Activated CD4-positive, alpha-beta T cell treated with anti-CD3 and anti-CD28 coated beads for 4 hours (primary cell): Measurements from ENCODE around the gene ATP12A.

ENCODE experiments used
- DNase-seq, 2 donors: peaks; one replicate each; pipeline ENCODE4 v3.0.0-alpha.2; 2020

Gene ATP12A

DNA sequence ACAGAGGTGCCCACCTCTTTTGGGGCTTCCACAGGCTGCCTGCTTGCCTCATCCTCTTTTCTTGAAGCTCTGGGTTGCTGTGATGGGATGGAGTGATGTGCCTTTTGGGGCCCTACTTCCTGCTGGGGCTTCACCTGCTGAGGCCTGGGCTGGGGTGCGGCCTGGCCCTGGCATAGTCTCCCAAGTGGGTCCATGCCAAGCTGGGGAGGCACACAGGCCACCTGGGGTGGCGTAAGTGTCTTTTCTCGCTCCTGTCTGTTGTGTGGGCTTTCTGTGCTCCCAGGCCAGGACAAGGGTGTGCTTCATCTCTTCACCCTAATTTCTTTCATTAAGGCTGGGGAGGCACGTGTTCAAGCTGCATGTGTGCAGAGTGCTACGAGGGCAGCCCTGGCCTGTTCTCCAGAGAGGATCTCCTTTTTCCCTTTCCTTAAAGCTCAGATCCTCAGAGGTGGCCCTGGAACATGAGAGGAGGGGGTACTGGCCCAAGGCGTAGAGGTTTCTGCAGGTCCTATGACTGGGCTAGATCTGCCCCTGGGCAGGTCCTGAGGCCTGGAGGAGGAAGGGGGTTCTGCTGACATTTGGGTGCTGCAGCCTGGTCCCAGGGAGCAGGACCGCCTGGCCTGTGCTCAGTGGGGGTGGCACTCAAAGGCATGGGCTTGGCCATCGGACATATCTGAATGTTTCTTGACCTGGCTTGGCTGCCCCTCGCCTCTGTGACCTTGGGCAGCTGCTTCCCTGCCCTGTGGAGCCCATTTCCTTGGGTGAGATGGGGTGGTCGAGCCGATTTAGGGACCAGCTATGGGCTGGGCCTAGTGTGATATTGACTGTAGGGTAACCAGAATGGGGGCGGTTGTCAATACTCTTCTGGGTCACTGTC is 60.0 kb downstream of the ATP12A start:
- no peak for DNase-seq

DNA sequence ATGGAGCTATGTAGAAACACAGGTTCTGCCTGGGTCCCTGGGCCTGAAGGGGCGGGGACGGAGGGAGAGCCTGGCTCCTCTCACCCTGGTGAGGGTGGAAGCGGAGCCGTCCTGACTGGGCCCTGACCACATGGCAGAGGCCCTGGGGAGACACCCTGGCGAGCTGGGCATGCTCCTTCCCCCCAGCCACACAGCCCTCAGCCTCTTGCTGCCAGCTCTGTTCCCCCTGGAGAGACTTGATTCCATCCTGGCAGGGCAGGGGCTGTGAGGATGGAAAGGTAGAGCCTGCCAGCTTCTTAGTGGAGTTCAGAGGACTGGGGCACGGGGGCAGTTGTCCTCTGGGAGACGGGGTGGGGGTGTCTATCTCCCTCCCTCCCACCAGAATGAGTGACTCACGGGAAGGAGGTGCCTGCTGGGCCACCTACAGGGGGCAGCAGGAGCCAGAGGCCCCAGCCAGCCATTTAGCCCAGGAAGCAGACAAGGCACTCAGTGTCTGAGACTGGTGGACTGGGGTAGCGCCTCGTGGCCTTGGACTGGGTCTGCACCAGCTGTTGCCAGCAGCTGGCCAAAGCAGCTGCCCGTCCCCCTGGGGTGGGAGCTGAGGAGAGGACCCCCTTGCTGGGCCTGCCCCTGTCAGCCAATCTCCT is 60.9 kb downstream of the ATP12A start:
- DNase-seq: no peak

DNA sequence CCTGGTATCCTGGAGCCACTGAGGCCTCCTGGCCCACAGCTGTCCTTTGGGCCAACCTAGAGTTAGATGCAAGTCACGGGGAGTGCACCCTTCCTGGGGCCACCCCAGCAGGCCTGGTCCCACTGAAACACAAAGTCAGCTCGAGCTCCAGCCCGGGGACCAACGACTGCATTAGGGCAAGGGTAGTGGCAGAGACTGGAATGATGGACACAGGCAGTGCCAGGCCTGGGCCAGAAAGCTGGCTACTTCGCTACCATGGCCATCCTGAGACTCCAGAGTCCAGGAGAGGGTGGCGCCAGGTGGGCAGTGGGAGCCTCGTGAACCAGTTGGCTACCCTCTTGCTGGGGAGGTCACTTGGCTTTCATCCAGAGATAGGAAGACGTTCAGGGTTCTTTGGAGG is 61.6 kb downstream of the ATP12A start:
- no peak for DNase-seq

DNA sequence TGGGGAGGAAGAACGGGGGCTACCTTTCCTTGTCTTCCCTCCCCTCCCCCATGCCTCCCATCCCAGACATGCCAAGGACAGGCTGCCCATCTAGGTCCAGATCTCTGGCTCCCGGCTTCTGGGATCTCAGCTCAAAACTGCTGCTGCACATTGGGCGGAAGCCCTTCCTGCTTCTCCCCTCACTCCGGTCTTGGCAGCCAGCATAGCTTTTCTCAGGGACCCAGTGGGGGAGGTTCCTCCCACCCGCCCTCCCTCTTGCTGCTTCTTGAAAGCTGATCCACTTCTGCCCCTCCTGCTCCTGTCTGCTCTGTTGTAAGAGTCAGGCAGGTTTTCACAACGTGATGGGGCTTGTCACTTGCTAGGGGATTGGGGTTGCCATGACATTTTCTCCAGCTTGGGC is 62.1 kb downstream of the ATP12A start:
- no peak for DNase-seq

DNA sequence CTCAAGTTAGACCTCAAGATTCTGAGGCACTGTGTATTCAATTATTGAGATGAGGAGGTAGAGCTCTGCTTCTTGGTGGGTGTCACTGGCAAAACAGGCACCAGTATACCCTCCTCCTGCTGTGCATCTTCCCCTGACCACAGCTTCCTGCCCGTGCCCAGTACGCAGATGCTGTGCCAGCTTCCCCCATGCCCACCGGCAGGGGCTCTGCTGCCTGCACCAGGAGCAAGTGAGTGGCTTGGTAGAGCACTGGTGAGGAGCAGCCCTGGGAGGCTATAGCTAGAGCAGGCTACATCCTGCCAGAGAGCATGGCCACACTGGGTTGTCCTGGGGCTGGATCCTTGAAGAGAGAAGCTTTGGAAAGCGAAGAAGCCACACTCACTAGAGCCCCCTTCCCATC is 62.8 kb downstream of the ATP12A start:
- DNase-seq: no peak

DNA sequence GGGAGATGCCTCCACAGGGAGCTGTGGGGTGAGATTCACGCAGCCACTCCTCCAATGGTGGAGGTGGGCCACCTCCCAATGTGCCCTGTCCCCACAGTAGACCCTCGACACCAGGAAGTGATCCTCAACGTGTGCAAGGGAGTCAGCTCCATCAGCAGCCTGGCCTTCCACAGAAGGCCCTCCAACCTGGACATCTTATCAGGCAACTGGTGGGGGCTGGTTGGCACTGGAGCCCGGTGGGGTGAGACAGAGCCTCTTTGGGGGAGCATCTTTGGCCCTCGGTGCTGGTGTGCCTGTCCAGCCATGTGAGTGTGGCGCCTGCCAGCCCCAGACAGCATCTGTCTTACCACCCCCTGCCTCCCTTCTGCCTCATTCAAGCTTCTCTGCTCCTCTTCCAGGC is 64.0 kb downstream of the ATP12A start:
- DNase-seq: no peak

DNA sequence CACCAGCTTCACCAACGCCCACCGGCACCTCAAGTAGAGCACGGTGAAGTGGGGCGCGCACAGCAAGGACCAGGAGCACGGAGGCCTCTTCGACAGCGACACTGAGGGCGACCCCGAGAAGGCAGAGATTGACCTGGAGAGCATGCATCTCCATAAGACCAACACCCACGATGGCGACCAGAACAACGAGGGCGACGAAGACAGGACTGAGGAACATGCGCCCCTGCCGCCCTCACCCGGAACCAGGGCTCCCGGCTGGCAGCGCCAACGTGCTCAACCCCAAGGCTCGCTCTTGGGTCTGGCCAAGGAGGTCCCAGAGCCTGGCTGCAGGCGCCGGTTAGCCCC is 65.3 kb downstream of the ATP12A start:
- DNase-seq: no peak

DNA sequence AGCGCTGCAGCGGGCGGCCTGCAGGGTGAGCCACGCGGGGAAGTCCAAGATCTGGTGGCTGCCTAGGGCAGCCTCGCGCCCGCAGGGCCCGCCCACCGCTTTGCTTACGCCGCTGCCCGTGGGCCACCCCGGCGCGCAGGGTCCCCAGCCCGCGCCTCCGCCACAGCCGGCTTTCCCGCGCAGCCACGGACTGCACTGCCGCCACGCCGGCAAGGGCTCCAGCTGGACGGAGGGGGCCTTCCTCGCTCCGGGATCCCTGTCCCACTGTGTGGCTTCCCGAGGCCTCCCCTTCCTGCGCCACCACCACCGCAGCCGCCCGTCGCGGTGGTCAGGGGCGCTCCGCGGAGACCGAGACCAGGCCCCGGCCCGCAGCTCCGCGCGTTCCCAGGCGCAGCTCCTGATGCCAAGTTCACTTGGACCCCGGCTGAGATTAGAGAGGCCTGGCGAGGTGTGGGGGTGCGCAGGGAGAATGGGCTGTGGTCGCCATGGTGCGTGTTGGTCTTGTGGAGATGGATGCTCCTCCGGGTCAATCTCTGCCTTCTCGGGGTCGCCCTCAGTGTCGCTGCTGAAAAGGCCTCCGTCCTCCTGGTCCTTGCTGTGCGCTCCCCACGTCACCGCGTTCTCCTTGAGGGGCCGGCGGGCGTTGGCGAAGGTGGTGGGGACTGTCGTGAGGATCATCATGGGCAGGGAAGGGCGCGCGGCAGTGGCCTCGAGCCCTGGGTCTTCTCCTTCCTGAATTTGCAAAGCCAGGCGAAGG is 65.8 kb downstream of the ATP12A start:
- no peak for DNase-seq

DNA sequence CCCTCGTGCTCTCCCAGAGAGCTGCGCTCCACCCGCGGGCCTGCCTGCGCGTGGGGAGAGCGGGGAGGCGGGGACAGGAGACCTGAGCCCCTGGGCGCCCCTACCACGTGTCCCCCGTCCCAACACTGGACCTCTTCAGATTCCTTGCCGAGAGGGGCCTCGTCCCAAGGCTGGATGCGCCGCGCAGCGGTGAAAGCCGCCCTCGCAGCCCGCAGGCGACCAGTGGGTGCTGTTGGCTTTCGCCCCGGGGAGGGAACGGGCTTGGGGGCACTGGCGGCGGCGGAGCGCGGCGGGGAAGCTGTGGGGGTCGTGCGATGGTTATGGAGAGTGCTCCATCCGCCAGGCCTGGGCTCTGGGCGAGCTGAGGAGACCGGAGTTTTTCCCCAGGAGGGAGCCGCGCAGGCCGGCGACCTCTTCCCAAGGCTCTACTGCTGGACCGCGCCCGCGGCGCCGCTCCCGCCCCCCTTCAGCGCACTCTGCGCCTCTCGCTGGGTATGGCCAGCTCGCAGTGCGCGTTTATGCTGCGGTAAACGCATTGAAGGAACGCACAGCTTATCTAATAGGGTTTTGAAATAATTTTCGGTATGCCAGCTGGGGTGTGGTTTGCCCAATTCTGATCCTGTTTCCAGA is 66.5 kb downstream of the ATP12A start:
- no peak for DNase-seq

DNA sequence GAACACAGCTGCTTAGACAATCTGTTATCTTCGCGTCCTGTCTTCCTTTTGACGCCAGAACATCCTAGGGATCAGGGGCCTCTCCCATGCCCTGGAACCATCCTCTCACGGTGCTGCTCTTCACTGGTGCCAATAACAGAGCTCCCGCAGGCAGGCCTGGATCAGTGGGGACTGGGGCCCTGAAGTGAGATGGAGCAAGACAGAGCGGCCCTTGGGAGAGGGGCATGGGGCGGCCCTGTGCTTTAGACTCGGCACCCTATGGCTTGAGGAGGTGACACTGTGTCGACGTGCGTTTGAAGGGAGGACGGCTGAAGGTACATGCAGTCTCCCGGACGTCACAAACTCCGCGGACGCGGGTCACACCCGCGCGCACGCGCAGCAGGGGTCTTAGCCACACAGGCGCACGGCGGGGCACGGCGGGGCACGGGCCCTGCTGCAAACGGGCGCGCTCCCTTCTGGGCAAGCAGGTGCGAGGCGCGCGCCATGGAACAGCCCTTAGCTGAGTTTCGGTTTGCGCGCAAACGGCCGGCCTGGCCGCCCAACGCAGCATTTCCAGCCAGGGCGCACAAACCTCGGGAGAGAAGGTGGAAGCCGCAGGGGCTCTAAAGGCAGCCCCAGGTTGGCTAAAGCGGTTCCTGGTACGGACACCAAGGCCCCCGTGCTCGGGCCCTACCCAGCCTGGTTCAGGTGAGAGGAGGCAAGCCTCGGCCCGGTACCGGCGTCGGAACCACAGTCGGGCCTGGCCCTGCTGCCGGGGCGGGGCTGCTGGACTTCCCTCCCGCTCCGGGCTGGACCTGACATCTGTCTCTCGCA is 67.2 kb downstream of the ATP12A start:
- DNase-seq: no peak

DNA sequence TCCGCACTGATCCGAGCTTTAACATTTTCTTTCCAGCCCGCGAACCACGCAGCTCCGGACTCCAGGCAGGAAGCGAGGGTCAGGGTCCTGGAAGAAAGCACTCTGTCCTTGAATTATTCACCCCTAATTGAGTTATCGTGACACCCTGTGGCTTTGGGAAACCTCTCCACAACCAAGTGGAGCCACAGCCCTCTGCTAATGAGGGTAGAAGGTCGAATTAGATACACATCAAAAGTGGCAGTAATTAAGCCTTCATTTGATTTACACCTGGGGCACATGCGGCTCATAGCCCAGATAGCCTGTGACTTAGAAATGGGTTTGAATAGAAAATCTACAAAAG is 67.8 kb downstream of the ATP12A start:
- no peak for DNase-seq

DNA sequence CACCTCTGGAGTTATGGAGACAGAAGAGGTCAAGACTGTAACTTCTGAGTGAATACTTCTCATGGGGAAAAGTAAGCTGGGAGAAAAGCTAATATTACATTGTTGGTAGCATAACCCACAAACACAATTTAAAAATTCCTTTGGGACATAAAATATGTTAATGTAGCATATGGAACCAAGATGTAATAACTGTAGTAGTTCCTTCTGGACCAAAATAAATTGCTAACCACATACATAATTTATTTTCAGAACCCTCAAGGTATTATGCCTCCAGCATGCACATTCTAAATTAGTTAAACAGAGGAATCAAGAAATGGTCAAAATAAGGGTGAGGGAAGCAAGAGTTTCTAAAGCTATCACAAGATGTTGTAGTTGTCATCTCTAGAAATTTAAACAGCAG is 79.0 kb downstream of the ATP12A start:
- no peak for DNase-seq
